Tibial nerve (tissue), 4 donors: ENCODE measurements around the gene MRPL51. TPM values are rescaled to one million over a fixed set of nuclear protein-coding genes. Genes with fewer than 3 reads are reported as not detected.

Source experiments
- DNase-seq, 2 donors: peaks; one replicate each; pipeline ENCODE4 v3.0.0-alpha.2; 2019; ENCODE audit warnings: low spot score in 2 of 2
- H3K27ac ChIP-seq, 4 donors: fragments of 200-600 bp; sonication (generic) in 3 of 4; one replicate each; pipeline ENCODE4 v1.5.1; 2017 to 2019; ENCODE audit warnings: mild to moderate bottlenecking in 1 of 4
- H3K27me3 ChIP-seq, 2 donors: fragments of 200-600 bp; sonication (generic) in 1 of 2; one replicate each; pipeline versions ENCODE4 v1.5.1 to v1.6.0; 2017 to 2019
- H3K36me3 ChIP-seq, 3 donors: fragments of 200-600 bp; sonication (generic); one replicate each; pipeline ENCODE4 v1.5.1; 2018 to 2019
- H3K4me1 ChIP-seq, 4 donors: fragments of 200-600 bp; sonication (generic) in 3 of 4; one replicate each; pipeline ENCODE4 v1.5.1; 2017 to 2019
- H3K4me3 ChIP-seq, 4 donors: fragments of 200-600 bp; sonication (generic) in 3 of 4; one replicate each; pipeline ENCODE4 v1.5.1; 2017 to 2019; ENCODE audit warnings: mild to moderate bottlenecking in 1 of 4, moderate library complexity in 1 of 4
- H3K9me3 ChIP-seq, 4 donors: fragments of 200-600 bp; sonication (generic) in 3 of 4; one replicate each; pipeline ENCODE4 v1.5.1; 2017 to 2019
- EP300 ChIP-seq, 2 donors: sonication (generic); formaldehyde crosslinking; IDR thresholded peaks; one replicate each; pipeline ENCODE4 v1.6.1; 2017; ENCODE audit warnings: antibody characterized with exemption in 2 of 2, mild to moderate bottlenecking in 1 of 2
- POLR2A ChIP-seq, 2 donors: fragments of 450-650 bp; IDR thresholded peaks; one replicate each; pipeline ENCODE4 v1.6.1; 2017; ENCODE audit warnings: antibody characterized with exemption in 2 of 2, mild to moderate bottlenecking in 2 of 2, moderate library complexity in 2 of 2
- WGBS, 2 donors: methylation state at CpG; one replicate each; pipeline ENCODE4 v1.1.5; 2018; 5-methylcytosine and 5-hydroxymethylcytosine counted together
- total RNA-seq, 4 donors: library from RNA; depleted of rRNA; stranded (reverse); fragments of >200 nt; gene quantifications; one replicate each; pipeline ENCODE4 v1.1.0, GENCODE V29; 2016
- TF ChIP-seq, protein P1 (sequence below), 5 experiments: fragments of 200-600 bp in 3 of 5; fragments of 450-650 bp in 2 of 5; sonication (generic) in 3 of 5; IDR thresholded peaks; one replicate each; pipeline ENCODE4 v1.5.1; 2016 to 2019; ENCODE audit warnings: antibody characterized with exemption in 5 of 5, mild to moderate bottlenecking in 3 of 5, moderate library complexity in 2 of 5

The MRPL51 gene
- total RNA-seq, 4 donors from 2014 or later: 47.4 to 127 (median 89.0) TPM

DNA sequence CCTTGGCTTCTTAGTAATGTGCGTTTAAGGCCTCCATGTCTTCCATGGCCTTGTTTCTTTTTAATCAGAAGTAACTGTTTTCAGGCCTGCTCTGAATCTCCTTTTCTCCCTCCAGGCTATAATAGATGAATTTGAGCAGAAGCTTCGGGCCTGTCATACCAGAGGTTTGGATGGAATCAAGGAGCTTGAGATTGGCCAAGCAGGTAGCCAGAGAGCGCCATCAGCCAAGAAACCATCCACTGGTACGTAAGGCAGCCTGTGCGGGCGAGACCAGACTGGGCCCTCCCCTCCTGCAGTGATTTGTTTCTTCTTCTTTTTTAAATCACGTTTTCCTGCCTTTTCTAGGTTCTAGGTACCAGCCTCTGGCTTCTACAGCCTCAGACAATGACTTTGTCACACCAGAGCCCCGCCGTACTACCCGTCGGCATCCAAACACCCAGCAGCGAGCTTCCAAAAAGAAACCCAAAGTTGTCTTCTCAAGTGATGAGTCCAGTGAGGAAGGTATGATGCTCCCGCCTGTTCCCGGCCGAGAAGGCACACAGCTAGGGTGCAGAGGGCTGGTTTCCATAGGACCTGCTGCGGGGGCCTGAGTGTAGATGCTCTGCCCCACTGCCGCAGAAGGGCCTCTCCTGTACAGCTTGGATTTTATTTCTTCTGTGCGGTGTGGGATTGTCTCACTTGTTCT is 37.7 kb upstream of the MRPL51 start:
- peak overlapping the region in 2 of 4 donors; percentile 96 to 99 for H3K27ac ChIP-seq
- H3K36me3 ChIP-seq: peaks cover 0 to 56% (median 26%) of the 10 kb centered on the region in 3 donors
- WGBS, 2 donors: 94 to 96% methylated on average over 18 of the region's 18 CpGs
- H3K4me3 ChIP-seq: no peak overlapping the region
- TF ChIP-seq POLR2A (IDR thresholded peaks at IDR 0.05): no peak
- H3K27me3 ChIP-seq: no peaks in the 10 kb centered on the region
- no peak for DNase-seq
- H3K9me3 ChIP-seq: no peaks in the 10 kb centered on the region
- peaks cover 0 to 24% (median 22%) of the 10 kb centered on the region in 4 donors for H3K4me1 ChIP-seq

DNA sequence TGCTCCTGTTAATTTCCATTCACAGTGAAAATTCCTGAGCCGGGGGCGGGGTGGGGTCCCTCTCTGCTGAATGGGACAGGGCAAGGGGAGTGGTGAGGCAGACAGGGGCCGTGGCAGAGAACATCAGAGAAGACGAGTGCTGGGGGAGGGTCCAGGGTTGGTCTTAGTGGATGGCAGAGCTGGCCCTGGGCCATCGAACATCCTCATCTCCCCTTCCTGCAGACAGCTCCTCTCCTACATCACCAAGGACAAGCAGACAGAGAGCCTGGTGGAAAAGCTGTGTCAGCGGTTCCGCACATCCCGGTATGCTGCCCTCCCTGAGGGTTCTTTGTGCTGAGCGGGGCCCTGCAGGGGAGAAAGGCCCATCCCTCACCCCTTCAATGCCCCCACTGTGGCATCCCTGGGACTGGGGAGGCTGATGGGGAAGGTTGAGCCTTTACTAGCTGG is 36.3 kb upstream of the MRPL51 start:
- Histone ChIP-seq H3K4me3 (no peak overlapping the region), H3K36me3 (peaks cover 0 to 70% (median 29%) of the 10 kb centered on the region in 3 donors), H3K9me3 (no peaks in the 10 kb centered on the region), H3K27me3 (no peaks in the 10 kb centered on the region), H3K27ac (no peak overlapping the region), H3K4me1 (peaks cover 0 to 19% (median 16%) of the 10 kb centered on the region in 4 donors)
- TF ChIP-seq POLR2A (IDR thresholded peaks at IDR 0.05): no peak
- no peak for DNase-seq
- WGBS, 2 donors: 57 to 65% methylated on average over 7 to 9 of the region's 9 CpGs

DNA sequence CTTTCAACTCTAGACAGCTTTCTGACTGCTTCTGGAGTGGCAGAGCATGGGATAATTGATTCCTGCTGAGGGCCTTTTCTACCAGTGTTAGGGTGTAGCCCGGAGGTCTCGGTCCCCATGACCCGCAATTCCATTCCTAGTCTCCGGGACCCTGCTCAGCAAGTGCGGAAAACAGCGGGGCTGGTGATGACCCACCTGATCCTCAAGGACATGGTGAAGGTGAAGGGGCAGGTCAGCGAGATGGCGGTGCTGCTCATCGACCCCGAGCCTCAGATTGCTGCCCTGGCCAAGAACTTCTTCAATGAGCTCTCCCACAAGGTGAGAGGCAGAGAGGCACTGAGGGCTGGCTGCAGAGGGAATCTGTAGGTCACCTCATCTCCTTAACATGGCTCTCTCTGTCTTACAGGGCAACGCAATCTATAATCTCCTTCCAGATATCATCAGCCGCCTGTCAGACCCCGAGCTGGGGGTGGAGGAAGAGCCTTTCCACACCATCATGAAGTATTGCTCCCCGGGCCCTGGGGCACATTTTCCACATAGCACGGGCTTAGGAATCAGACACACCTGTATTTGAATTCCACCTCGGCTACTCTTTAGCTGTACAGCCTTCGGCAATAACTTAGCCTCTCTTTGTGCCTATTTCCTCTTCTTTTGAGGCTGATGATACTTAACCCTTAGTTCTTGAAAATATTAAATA is 35.6 kb upstream of the MRPL51 start:
- H3K27ac ChIP-seq: no peak overlapping the region
- H3K27me3 ChIP-seq: no peaks in the 10 kb centered on the region
- WGBS, 2 donors: 73 to 86% methylated on average over 14 to 17 of the region's 17 CpGs
- H3K4me3 ChIP-seq: no peak overlapping the region
- H3K4me1 ChIP-seq: peaks cover 0 to 18% (median 16%) of the 10 kb centered on the region in 4 donors
- DNase-seq: no peak
- TF ChIP-seq, protein P1, sequence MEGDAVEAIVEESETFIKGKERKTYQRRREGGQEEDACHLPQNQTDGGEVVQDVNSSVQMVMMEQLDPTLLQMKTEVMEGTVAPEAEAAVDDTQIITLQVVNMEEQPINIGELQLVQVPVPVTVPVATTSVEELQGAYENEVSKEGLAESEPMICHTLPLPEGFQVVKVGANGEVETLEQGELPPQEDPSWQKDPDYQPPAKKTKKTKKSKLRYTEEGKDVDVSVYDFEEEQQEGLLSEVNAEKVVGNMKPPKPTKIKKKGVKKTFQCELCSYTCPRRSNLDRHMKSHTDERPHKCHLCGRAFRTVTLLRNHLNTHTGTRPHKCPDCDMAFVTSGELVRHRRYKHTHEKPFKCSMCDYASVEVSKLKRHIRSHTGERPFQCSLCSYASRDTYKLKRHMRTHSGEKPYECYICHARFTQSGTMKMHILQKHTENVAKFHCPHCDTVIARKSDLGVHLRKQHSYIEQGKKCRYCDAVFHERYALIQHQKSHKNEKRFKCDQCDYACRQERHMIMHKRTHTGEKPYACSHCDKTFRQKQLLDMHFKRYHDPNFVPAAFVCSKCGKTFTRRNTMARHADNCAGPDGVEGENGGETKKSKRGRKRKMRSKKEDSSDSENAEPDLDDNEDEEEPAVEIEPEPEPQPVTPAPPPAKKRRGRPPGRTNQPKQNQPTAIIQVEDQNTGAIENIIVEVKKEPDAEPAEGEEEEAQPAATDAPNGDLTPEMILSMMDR (IDR thresholded peaks at IDR 0.05): no peak
- no peak for TF ChIP-seq EP300 (IDR thresholded peaks at IDR 0.05)
- H3K36me3 ChIP-seq: peaks cover 0 to 76% (median 29%) of the 10 kb centered on the region in 3 donors
- H3K9me3 ChIP-seq: no peaks in the 10 kb centered on the region

DNA sequence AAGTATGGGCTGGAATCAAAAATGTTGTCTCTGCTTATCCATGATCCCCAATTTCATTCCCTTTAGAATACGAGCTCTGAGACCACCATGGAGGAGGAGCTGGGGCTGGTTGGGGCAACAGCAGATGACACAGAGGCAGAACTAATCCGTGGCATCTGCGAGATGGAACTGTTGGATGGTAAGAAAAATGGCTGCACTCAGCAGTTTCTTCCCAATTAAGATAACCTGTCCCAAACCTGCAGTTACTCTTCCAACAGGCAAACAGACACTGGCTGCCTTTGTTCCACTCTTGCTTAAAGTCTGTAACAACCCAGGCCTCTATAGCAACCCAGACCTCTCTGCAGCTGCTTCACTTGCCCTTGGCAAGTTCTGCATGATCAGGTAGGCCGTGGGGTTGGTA is 34.6 kb upstream of the MRPL51 start:
- Histone ChIP-seq H3K27me3 (no peaks in the 10 kb centered on the region), H3K27ac (no peak overlapping the region), H3K4me1 (peaks cover 0 to 12% (median 9%) of the 10 kb centered on the region in 4 donors), H3K4me3 (no peak overlapping the region), H3K9me3 (no peaks in the 10 kb centered on the region), H3K36me3 (peaks cover 0 to 86% (median 31%) of the 10 kb centered on the region in 3 donors)
- WGBS, 2 donors: 81 to 94% methylated on average over 4 of the region's 4 CpGs
- TF ChIP-seq, protein P1 (IDR thresholded peaks at IDR 0.05): no peak
- no peak for TF ChIP-seq EP300 (IDR thresholded peaks at IDR 0.05)
- no peak for TF ChIP-seq POLR2A (IDR thresholded peaks at IDR 0.05)
- DNase-seq: no peak

DNA sequence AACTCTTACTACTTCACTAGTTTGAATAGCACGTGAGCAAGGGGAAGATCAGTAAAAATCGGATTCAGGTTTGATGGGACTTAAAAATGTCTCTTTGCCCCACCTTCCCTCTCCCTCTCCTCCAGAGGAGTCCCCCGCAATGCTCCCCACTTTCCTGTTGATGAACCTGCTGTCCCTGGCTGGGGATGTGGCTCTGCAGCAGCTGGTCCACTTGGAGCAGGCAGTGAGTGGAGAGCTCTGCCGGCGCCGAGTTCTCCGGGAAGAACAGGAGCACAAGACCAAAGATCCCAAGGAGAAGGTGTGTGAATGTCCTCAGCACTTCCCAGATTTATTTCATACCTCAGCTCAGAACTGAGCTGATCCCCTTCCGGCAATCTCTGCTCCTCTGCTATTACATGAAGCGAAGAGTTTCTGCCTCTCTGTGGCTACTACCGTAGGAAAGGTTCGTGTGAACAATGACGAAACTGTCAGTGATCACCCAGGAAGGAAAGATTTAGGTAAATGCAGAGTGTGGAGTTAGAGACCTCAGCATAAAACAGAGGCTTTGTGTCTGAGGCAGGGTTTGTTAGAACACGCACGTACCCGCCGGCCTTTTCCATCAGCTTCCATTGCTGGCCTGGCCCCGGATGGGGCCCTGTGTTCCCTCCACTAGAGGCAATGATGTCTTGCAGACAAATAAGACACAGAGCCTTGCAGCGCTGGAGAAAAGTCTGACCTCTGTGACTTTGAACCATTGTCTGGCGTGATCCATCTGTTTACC is 33.9 kb upstream of the MRPL51 start:
- no peaks in the 10 kb centered on the region for H3K9me3 ChIP-seq
- no peaks in the 10 kb centered on the region for H3K27me3 ChIP-seq
- WGBS, 2 donors: 84% methylated on average over 19 of the region's 19 CpGs
- peaks cover 0 to 93% (median 38%) of the 10 kb centered on the region in 3 donors for H3K36me3 ChIP-seq
- peaks cover 0 to 4% (median 2%) of the 10 kb centered on the region in 4 donors for H3K4me1 ChIP-seq
- no peak for DNase-seq
- no peak overlapping the region for H3K27ac ChIP-seq
- TF ChIP-seq, protein P1 (IDR thresholded peaks at IDR 0.05): no peak
- TF ChIP-seq POLR2A (IDR thresholded peaks at IDR 0.05) (no peak), EP300 (IDR thresholded peaks at IDR 0.05) (no peak)
- no peak overlapping the region for H3K4me3 ChIP-seq
